Astrocyte of the spinal cord (primary cell): ENCODE results near the gene ASB14.
"Not testable (repeated sequence)": the region's sequence is repeated elsewhere in the genome, so short reads cannot be mapped to it uniquely, and the experiment has no call there.

Source experiments
- DNase-seq: peaks from one replicate; pipeline ENCODE4 v3.0.0; 2011; ENCODE audit warnings: low read depth, low spot score
- H3K4me3 ChIP-seq: 2 replicates; pipeline ENCODE4 v1.5.1; 2011; ENCODE audit warnings: low read depth, mild to moderate bottlenecking, low read length, moderate library complexity
- CTCF ChIP-seq: IDR thresholded peaks from 2 replicates; pipeline ENCODE4 v1.5.1; 2012; ENCODE audit warnings: low read depth, mild to moderate bottlenecking, low read length, inconsistent platforms
- in situ Hi-C: cut with HindIII; loops from 2 replicates; pipeline ENCODE4 v1.10.0; 2017; ENCODE audit warnings: low sequenced_read_pairs

Gene ASB14

GRCh38 chr3:57309769-57310360 is 17.4 kb upstream of the ASB14 start:
- no peak overlapping the region for H3K4me3 ChIP-seq
- no peak for DNase-seq
- TF ChIP-seq CTCF: no peak
- in situ Hi-C loops: no loop called here

- H3K4me3 ChIP-seq, in situ Hi-C loops: not testable (repeated sequence)
- peak; percentile 61 for DNase-seq
Observed at GRCh38 chr3:57303520-57303919, 11.0 kb upstream of the ASB14 start.

DNA sequence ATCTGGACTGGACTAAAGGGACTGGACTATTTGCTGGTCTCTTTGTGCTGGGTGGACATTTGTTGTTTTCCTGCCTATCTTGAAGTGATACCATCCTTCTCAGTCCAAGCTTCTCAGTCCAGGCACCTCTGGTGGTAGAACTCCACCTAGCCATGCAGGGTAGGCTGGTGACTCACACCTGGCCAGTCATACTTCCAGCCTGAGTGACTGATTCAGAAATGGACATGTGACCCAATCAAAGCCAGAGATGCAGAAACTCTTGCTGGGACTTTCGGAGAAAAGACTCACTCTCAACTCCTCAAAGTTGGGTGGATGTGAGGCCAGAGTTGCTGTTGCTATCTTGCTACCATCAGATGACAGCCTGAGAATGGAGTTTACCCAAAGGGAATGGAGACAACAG is 5.6 kb upstream of the ASB14 start:
- DNase-seq: peak; percentile 28
- in situ Hi-C loops: no loop called here
- peak; percentile 9 for TF ChIP-seq CTCF
- H3K4me3 ChIP-seq: no peak overlapping the region

DNA sequence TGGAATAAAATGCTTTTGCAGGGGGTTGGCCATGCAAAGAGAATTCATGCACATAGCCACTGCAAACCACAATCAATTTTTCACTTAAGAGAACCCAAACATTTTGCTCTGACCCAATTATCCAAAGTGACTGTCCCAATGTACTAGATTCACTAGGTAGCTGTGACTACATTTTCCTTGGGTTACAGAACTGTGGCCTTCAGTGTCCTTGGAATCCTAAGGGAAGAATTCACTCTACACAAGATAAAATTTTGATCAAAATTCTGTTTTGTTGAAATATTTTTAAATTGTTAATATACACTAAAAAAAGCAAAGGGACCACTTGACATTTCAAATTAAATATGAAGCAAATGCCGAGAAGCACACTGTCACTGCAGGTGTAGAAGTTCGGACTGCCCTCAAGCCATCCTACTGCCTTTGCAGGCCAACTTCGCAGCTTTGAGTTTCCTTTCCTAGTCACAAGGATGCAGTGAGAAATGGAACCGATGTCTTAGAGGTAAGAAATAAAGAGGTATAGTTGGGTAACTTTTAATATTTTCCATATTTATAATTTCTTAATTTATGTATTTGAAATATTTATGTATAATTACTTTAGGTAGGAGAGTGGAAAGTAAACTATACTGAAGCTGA is 527 bp upstream of the ASB14 start:
- no peak for TF ChIP-seq CTCF
- in situ Hi-C loops: no loop called here

GRCh38 chr3:57288403-57288802 is 4.1 kb downstream of the ASB14 start:
- no peak overlapping the region for H3K4me3 ChIP-seq
- no peak for TF ChIP-seq CTCF
- no peak for DNase-seq
- in situ Hi-C loops: no loop called here

More for the DNA sequence above, 527 bp upstream of the ASB14 start:
- no peak for DNase-seq
- H3K4me3 ChIP-seq: no peak overlapping the region

DNA sequence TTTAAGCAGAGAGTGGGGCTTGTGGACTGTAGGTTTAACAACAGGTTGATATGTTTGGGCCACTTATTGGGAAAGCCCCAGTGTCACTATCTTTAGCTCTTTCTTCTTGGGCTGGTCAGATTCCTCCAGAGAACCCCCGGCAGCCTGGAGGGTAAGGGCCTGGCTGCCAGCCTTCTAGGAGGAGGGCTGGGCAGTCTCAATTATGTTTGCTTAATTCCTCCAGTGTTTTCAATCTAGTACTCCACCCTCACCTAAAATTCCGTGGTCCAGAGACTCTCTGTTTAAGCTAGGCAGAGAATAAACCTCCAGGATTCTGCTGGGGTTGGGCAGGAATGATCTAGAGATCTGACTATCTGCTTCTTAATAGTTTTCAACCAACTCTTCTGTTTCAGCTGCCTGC is 5.3 kb downstream of the ASB14 start:
- no peak overlapping the region for H3K4me3 ChIP-seq
- no peak for DNase-seq
- in situ Hi-C loops: no loop called here
- no peak for TF ChIP-seq CTCF

DNA sequence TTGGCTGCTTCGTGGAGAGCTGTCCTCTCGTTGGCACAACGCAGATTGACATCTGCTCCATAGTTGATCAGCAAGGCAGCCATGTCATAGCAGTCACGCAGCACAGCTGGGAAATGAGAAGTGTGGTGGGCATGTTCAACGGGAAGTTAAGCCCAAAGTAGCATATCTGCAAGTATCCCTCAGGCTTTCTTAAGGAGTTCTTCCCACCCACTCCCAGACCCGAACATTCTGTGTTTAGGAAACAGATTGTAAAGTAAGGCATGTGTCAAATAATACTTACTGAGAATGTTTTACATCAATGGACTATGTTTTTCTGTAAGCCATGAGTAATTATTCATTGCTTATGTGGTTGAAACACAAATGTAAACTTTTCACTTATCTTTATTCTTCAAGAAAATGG is 9.2 kb downstream of the ASB14 start:
- DNase-seq: no peak
- no peak overlapping the region for H3K4me3 ChIP-seq
- in situ Hi-C loops: no loop called here
- no peak for TF ChIP-seq CTCF
